Measurements from ENCODE around the gene CPE.

Gene CPE

DNA sequence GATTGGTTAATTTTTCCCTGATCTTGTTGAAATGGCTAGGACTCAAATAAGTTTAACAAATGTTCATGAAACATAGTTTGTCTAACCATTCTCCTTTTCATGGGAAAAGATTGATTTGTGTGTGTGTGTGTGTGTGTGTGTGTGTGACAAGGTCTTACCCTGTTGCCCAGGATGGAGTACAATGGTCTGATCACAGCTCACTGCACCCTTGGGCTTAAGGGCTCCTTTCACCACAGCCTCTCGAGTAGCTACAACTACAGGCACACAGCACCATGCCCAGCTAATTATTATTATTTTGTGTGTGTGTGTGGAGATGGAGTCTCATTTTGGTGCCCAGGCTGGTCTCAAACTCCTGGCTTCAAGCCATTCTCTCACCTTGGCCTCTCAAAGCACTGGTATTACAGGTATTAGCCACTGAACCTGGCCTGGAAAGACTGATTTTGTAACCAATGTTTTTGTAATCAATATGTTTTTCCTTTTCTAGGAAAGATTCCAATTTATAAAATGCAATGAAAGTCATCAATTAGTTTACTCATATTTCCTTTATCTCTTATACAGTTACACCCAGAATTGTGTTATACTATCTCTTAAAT is 139.3 kb downstream of the CPE start:
- ATAC-seq, result no peak
- no peak for TF ChIP-seq ARNTL (CRISPR knock-in tag; IDR thresholded peaks at IDR 0.05; ENCODE audit: borderline replicate concordance, low read depth)
- no peak for TF ChIP-seq GLIS3 (CRISPR knock-in tag; IDR thresholded peaks at IDR 0.05)
- TF ChIP-seq ESRRG (CRISPR knock-in tag; IDR thresholded peaks at IDR 0.05), result no peak
- no peak for TF ChIP-seq OSR1 (CRISPR knock-in tag; IDR thresholded peaks at IDR 0.05)
- no peak for TF ChIP-seq PATZ1 (CRISPR knock-in tag; IDR thresholded peaks at IDR 0.05; ENCODE audit: borderline replicate concordance)
- TF ChIP-seq CREB5 (CRISPR knock-in tag; IDR thresholded peaks at IDR 0.05; ENCODE audit: low read depth), result no peak
- TF ChIP-seq SNAI2 (CRISPR knock-in tag; IDR thresholded peaks at IDR 0.05), result no peak
- TF ChIP-seq, protein P1, sequence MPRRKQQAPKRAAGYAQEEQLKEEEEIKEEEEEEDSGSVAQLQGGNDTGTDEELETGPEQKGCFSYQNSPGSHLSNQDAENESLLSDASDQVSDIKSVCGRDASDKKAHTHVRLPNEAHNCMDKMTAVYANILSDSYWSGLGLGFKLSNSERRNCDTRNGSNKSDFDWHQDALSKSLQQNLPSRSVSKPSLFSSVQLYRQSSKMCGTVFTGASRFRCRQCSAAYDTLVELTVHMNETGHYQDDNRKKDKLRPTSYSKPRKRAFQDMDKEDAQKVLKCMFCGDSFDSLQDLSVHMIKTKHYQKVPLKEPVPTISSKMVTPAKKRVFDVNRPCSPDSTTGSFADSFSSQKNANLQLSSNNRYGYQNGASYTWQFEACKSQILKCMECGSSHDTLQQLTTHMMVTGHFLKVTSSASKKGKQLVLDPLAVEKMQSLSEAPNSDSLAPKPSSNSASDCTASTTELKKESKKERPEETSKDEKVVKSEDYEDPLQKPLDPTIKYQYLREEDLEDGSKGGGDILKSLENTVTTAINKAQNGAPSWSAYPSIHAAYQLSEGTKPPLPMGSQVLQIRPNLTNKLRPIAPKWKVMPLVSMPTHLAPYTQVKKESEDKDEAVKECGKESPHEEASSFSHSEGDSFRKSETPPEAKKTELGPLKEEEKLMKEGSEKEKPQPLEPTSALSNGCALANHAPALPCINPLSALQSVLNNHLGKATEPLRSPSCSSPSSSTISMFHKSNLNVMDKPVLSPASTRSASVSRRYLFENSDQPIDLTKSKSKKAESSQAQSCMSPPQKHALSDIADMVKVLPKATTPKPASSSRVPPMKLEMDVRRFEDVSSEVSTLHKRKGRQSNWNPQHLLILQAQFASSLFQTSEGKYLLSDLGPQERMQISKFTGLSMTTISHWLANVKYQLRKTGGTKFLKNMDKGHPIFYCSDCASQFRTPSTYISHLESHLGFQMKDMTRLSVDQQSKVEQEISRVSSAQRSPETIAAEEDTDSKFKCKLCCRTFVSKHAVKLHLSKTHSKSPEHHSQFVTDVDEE (CRISPR knock-in tag; IDR thresholded peaks at IDR 0.05), result no peak
- no peak for TF ChIP-seq ZFP3 (CRISPR knock-in tag; IDR thresholded peaks at IDR 0.05)
- no peak for TF ChIP-seq CSRNP3 (CRISPR knock-in tag; IDR thresholded peaks at IDR 0.05)
- no peak for TF ChIP-seq TCF4 (CRISPR knock-in tag; IDR thresholded peaks at IDR 0.05; ENCODE audit: borderline replicate concordance)
- TF ChIP-seq TOX (CRISPR knock-in tag; IDR thresholded peaks at IDR 0.05; ENCODE audit: borderline replicate concordance), result no peak
- no peak for TF ChIP-seq ZC3H10 (CRISPR knock-in tag; IDR thresholded peaks at IDR 0.05)

DNA sequence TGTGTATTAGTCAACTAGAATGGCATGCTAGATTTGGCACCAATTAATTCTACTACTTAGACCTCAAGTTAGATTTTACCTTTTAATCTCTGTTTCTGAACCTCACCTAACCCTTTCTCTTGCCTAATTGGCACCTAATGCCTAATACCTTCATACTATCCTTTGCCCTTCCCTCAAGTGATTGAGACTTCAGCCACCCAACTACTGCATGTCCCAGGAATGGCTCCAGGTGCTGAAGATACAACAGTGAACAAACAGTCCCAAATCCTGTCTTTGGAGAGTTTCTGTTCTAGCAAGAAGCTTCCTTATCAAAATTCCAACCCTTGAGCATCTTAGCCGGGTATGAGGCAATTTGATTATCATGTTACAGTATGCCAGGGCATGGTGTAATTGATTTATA is 139.9 kb downstream of the CPE start:
- no peak for TF ChIP-seq ISL1 (CRISPR knock-in tag; IDR thresholded peaks at IDR 0.05)
- no peak for TF ChIP-seq ZFP3 (CRISPR knock-in tag; IDR thresholded peaks at IDR 0.05)
- TF ChIP-seq CREB5 (CRISPR knock-in tag; IDR thresholded peaks at IDR 0.05; ENCODE audit: low read depth), result no peak
- TF ChIP-seq BACH2 (CRISPR knock-in tag; IDR thresholded peaks at IDR 0.05; ENCODE audit: borderline replicate concordance), result no peak
- TF ChIP-seq GLIS3 (CRISPR knock-in tag; IDR thresholded peaks at IDR 0.05), result no peak
- no peak for TF ChIP-seq ZC3H10 (CRISPR knock-in tag; IDR thresholded peaks at IDR 0.05)
- no peak for TF ChIP-seq SNAI2 (CRISPR knock-in tag; IDR thresholded peaks at IDR 0.05)
- TF ChIP-seq ZFP30 (CRISPR knock-in tag; IDR thresholded peaks at IDR 0.05), result no peak
- no peak for TF ChIP-seq ZNF565 (CRISPR knock-in tag; conservative IDR thresholded peaks at IDR 0.05; ENCODE audit: low read depth)
- TF ChIP-seq CSRNP3 (CRISPR knock-in tag; IDR thresholded peaks at IDR 0.05), result no peak
- TF ChIP-seq TOX (CRISPR knock-in tag; IDR thresholded peaks at IDR 0.05; ENCODE audit: borderline replicate concordance), result no peak
- TF ChIP-seq RARB (CRISPR knock-in tag; IDR thresholded peaks at IDR 0.05), result no peak
- TF ChIP-seq, protein P2, sequence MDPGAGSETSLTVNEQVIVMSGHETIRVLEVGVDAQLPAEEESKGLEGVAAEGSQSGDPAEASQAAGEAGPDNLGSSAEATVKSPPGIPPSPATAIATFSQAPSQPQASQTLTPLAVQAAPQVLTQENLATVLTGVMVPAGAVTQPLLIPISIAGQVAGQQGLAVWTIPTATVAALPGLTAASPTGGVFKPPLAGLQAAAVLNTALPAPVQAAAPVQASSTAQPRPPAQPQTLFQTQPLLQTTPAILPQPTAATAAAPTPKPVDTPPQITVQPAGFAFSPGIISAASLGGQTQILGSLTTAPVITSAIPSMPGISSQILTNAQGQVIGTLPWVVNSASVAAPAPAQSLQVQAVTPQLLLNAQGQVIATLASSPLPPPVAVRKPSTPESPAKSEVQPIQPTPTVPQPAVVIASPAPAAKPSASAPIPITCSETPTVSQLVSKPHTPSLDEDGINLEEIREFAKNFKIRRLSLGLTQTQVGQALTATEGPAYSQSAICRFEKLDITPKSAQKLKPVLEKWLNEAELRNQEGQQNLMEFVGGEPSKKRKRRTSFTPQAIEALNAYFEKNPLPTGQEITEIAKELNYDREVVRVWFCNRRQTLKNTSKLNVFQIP (CRISPR knock-in tag; IDR thresholded peaks at IDR 0.05; ENCODE audit: borderline replicate concordance, low read depth), result no peak
- no peak for TF ChIP-seq ZNF8 (CRISPR knock-in tag; IDR thresholded peaks at IDR 0.05)
- no peak for TF ChIP-seq PATZ1 (CRISPR knock-in tag; IDR thresholded peaks at IDR 0.05; ENCODE audit: borderline replicate concordance)
- TF ChIP-seq, protein P1 (CRISPR knock-in tag; IDR thresholded peaks at IDR 0.05), result no peak
- TF ChIP-seq TCF4 (CRISPR knock-in tag; IDR thresholded peaks at IDR 0.05; ENCODE audit: borderline replicate concordance), result no peak
- no peak for ATAC-seq

All from SK-N-SH treated with all-trans-retinoic acid at 6 μM for 48 hours (cell line).